DMS114 treated with DMSO at 0.1 percent for 48 hours (cell line): ENCODE measurements around the gene BCL11B.

ENCODE experiments used
- DNase-seq: peaks from one replicate; lab custom pipeline; 2025; ENCODE audit not compliant: unreplicated experiment; lab: John Stamatoyannopoulos, UW

BCL11B gene

GRCh38 chr14:99123208-99123870 lies 148.7 kb downstream of the BCL11B start:
- DNase-seq = no peak

GRCh38 chr14:99122521-99123125 lies 149.4 kb downstream of the BCL11B start:
- no peak for DNase-seq

GRCh38 chr14:99121319-99121875 lies 150.6 kb downstream of the BCL11B start:
- no peak for DNase-seq

GRCh38 chr14:99120526-99121318 lies 151.3 kb downstream of the BCL11B start:
- DNase-seq = no peak

- no peak for DNase-seq
Measured at GRCh38 chr14:99119554-99120525, 152.2 kb downstream of the BCL11B start.
